Neural progenitor cell (in vitro differentiated cells): Measurements from ENCODE around the gene TBX10. TPM values are rescaled to one million over a fixed set of nuclear protein-coding genes. Genes with fewer than 3 reads are reported as not detected.
A peak's percentile ranks its signal among the peaks of the same experiment; 100 is the strongest.
"Not testable (repeated sequence)": the region's sequence is repeated elsewhere in the genome, so short reads cannot be mapped to it uniquely, and the experiment has no call there.

ENCODE experiments used
- DNase-seq: peaks from one replicate; pipeline ENCODE4 v3.0.0-alpha.2; 2016; ENCODE audit warnings: low spot score
- H2AFZ ChIP-seq: fragments of 200-600 bp; sonication (generic); replicated peaks from 2 replicates; pipeline ENCODE4 v1.6.1; 2016; ENCODE audit warnings: antibody characterized with exemption
- H3F3A ChIP-seq: fragments of 200-600 bp; sonication (generic); 2 replicates; pipeline ENCODE4 v1.6.1; 2016; ENCODE audit warnings: antibody characterized with exemption, low read depth
- H3K27ac ChIP-seq: fragments of 200-600 bp; sonication (generic); 2 replicates; pipeline ENCODE4 v1.5.1; 2016; ENCODE audit warnings: mild to moderate bottlenecking
- H3K27me3 ChIP-seq: fragments of 200-600 bp; sonication (generic); 2 replicates; pipeline ENCODE4 v1.6.1; 2016; ENCODE audit warnings: mild to moderate bottlenecking, moderate library complexity
- H3K36me3 ChIP-seq: fragments of 200-600 bp; sonication (generic); 2 replicates; pipeline ENCODE4 v1.5.1; 2016
- H3K4me1 ChIP-seq: fragments of 200-600 bp; sonication (generic); 2 replicates; pipeline ENCODE4 v1.6.1; 2016; ENCODE audit warnings: mixed run types
- H3K4me2 ChIP-seq: fragments of 200-600 bp; sonication (generic); 2 replicates; pipeline ENCODE4 v1.6.1; 2016
- H3K4me3 ChIP-seq: fragments of 200-600 bp; sonication (generic); 2 replicates; pipeline ENCODE4 v1.5.1; 2016
- H3K79me2 ChIP-seq: fragments of 200-600 bp; sonication (generic); 2 replicates; pipeline ENCODE4 v1.6.1; 2016; ENCODE audit warnings: low read depth
- H3K9ac ChIP-seq: fragments of 200-600 bp; sonication (generic); 2 replicates; pipeline ENCODE4 v1.6.1; 2016
- H3K9me3 ChIP-seq: fragments of 200-600 bp; sonication (generic); 2 replicates; pipeline ENCODE4 v1.5.1; 2016; ENCODE audit warnings: low read depth
- H4K20me1 ChIP-seq: fragments of 200-600 bp; sonication (generic); 2 replicates; pipeline ENCODE4 v1.6.1; 2016; ENCODE audit warnings: low read depth
- H3K27ac Mint-ChIP-seq: 3 replicates; pipeline ENCODE4 v1.8.0; 2021; ENCODE audit warnings: mixed read lengths
- H3K27me3 Mint-ChIP-seq: 2 replicates; pipeline ENCODE4 v1.8.0; 2022; ENCODE audit warnings: low read depth, mild to moderate bottlenecking, inconsistent platforms, moderate library complexity, mixed read lengths; ENCODE audit not compliant: insufficient read depth
- H3K36me3 Mint-ChIP-seq: 3 replicates; pipeline ENCODE4 v1.8.0; 2021; ENCODE audit warnings: mixed read lengths
- H3K4me1 Mint-ChIP-seq: 3 replicates; pipeline ENCODE4 v1.8.0; 2021; ENCODE audit warnings: mixed read lengths
- H3K4me3 Mint-ChIP-seq: 3 replicates; pipeline ENCODE4 v1.8.0; 2021; ENCODE audit warnings: mild to moderate bottlenecking, moderate library complexity, mixed read lengths
- H3K9me3 Mint-ChIP-seq: 3 replicates; pipeline ENCODE4 v1.8.0; 2020; ENCODE audit warnings: mixed read lengths
- CTCF ChIP-seq: fragments of 200-600 bp; sonication (generic); IDR thresholded peaks from 2 replicates; pipeline ENCODE4 v1.5.1; 2017; ENCODE audit warnings: antibody characterized with exemption, mild to moderate bottlenecking
- EZH2 ChIP-seq: fragments of 200-600 bp; sonication (generic); IDR thresholded peaks from 2 replicates; pipeline ENCODE4 v1.6.1; 2017; ENCODE audit warnings: antibody characterized with exemption, mild to moderate bottlenecking, moderate library complexity
- EZH2phosphoT487 ChIP-seq: fragments of 200-600 bp; sonication (generic); IDR thresholded peaks from 2 replicates; pipeline ENCODE4 v1.6.1; 2017; ENCODE audit warnings: antibody characterized with exemption
- total RNA-seq: library from RNA; depleted of rRNA; stranded (reverse); fragments of >200 nt; gene quantifications from 2 replicates; pipeline ENCODE4 v1.2.3, GENCODE V29; 2015; ENCODE audit warnings: low replicate concordance

TBX10 gene
- total RNA-seq, 1 donor from 2014 or later: not detected

GRCh38 chr11:67662835-67663531, 23.4 kb upstream of the TBX10 start:
- H3K79me2 ChIP-seq: no peaks in the 10 kb centered on the region
- no peaks in the 10 kb centered on the region for H3K27me3 ChIP-seq
- no peak overlapping the region for H3K27ac Mint-ChIP-seq
- no peak overlapping the region for H3K4me3 Mint-ChIP-seq
- H3K4me3 ChIP-seq: no peak overlapping the region
- no peaks in the 10 kb centered on the region for H3K36me3 ChIP-seq
- peak overlapping the region; percentile 50 for H2AFZ ChIP-seq
- H3K4me1 Mint-ChIP-seq: no peaks in the 10 kb centered on the region
- H3K4me1 ChIP-seq: no peaks in the 10 kb centered on the region
- H3K27ac ChIP-seq: no peak overlapping the region
- no peaks in the 10 kb centered on the region for H3F3A ChIP-seq
- H3K27me3 Mint-ChIP-seq: peaks cover 5% of the 10 kb centered on the region
- H3K9ac ChIP-seq: no peak overlapping the region
- H3K36me3 Mint-ChIP-seq: no peaks in the 10 kb centered on the region
- H4K20me1 ChIP-seq: no peaks in the 10 kb centered on the region
- DNase-seq: no peak
- no peaks in the 10 kb centered on the region for H3K9me3 Mint-ChIP-seq
- no peaks in the 10 kb centered on the region for H3K9me3 ChIP-seq
- no peak overlapping the region for H3K4me2 ChIP-seq
- no peak for TF ChIP-seq EZH2phosphoT487
- no peak for TF ChIP-seq CTCF
- TF ChIP-seq EZH2: no peak

GRCh38 chr11:67662142-67662834, 22.7 kb upstream of the TBX10 start:
- Histone ChIP-seq H3K27ac (no peak overlapping the region), H3F3A (no peaks in the 10 kb centered on the region), H3K27me3 (no peaks in the 10 kb centered on the region), H3K4me2 (no peak overlapping the region), H4K20me1 (no peaks in the 10 kb centered on the region), H3K9ac (no peak overlapping the region), H3K4me1 (no peaks in the 10 kb centered on the region), H3K79me2 (no peaks in the 10 kb centered on the region), H3K4me3 (no peak overlapping the region), H2AFZ (peak overlapping the region; percentile 50), H3K36me3 (no peaks in the 10 kb centered on the region), H3K9me3 (no peaks in the 10 kb centered on the region)
- DNase-seq: no peak
- no peaks in the 10 kb centered on the region for H3K36me3 Mint-ChIP-seq
- TF ChIP-seq EZH2phosphoT487 (no peak), EZH2 (no peak), CTCF (no peak)
- no peak overlapping the region for H3K4me3 Mint-ChIP-seq
- peaks cover 3% of the 10 kb centered on the region for H3K9me3 Mint-ChIP-seq
- H3K4me1 Mint-ChIP-seq: no peaks in the 10 kb centered on the region
- peaks cover 5% of the 10 kb centered on the region for H3K27me3 Mint-ChIP-seq
- no peak overlapping the region for H3K27ac Mint-ChIP-seq

- H3K4me1 ChIP-seq, H3K36me3 Mint-ChIP-seq, H4K20me1 ChIP-seq, H3F3A ChIP-seq, H3K4me1 Mint-ChIP-seq, H3K4me3 Mint-ChIP-seq, DNase-seq, H3K9ac ChIP-seq, H3K79me2 ChIP-seq, H3K27me3 ChIP-seq, H3K27ac Mint-ChIP-seq, H3K4me3 ChIP-seq, H3K27me3 Mint-ChIP-seq, H2AFZ ChIP-seq, H3K4me2 ChIP-seq, H3K9me3 ChIP-seq, H3K27ac ChIP-seq, H3K36me3 ChIP-seq: not testable (repeated sequence)
- H3K9me3 Mint-ChIP-seq: peaks cover 10% of the 10 kb centered on the region
These were observed 21.2 kb upstream of the TBX10 start for GRCh38 chr11:67660752-67661151.

- not testable (repeated sequence) for H3K9ac ChIP-seq, H3K27me3 ChIP-seq, DNase-seq, H3K4me1 ChIP-seq, H4K20me1 ChIP-seq, H3K4me3 Mint-ChIP-seq, H3K27ac Mint-ChIP-seq, H3K4me3 ChIP-seq, H3K27me3 Mint-ChIP-seq, H3K36me3 ChIP-seq, H2AFZ ChIP-seq, H3K36me3 Mint-ChIP-seq, H3K9me3 ChIP-seq, H3K79me2 ChIP-seq, H3F3A ChIP-seq, H3K27ac ChIP-seq, H3K4me2 ChIP-seq, H3K4me1 Mint-ChIP-seq
- TF ChIP-seq CTCF: peak; percentile 7
- H3K9me3 Mint-ChIP-seq: peaks cover 13% of the 10 kb centered on the region
These were observed 20.1 kb upstream of the TBX10 start for GRCh38 chr11:67659651-67660165.
